DND-41 (cell line): Measurements from ENCODE around the gene ABHD8.

Experiments
- CTCF ChIP-seq: IDR thresholded peaks from 2 replicates; pipeline ENCODE4 v1.5.1; 2012; ENCODE audit warnings: borderline replicate concordance, low read length, moderate library complexity, mild to moderate bottlenecking; ENCODE audit not compliant: poor library complexity, severe bottlenecking; ENCODE audit errors: extremely low read depth
- EZH2 ChIP-seq: IDR thresholded peaks from 3 replicates; pipeline ENCODE4 v1.6.1; 2012; ENCODE audit warnings: borderline replicate concordance, low read depth, mild to moderate bottlenecking, moderate library complexity, low read length, inconsistent platforms; ENCODE audit not compliant: severe bottlenecking

GRCh38 chr19:17336872-17337674 is 33.8 kb upstream of the ABHD8 start, which contains the start of gene GTPBP3:
- TF ChIP-seq CTCF (no peak), EZH2 (no peak)
